Measurements from ENCODE around the gene STARD3NL. TPM values are rescaled to one million over a fixed set of nuclear protein-coding genes. Genes with fewer than 3 reads are reported as not detected.

The STARD3NL gene
- total RNA-seq, 1 experiment from 2014 or later, result 24.5 TPM

GRCh38 chr7:38211486-38211885 lies 33.4 kb downstream of the STARD3NL start:
- POLR2A ChIA-PET, result interaction anchor here (0.8 kb wide), 2 partner anchors 15 to 34 kb away, joined by 3 to 5 read pairs; partner anchors contain the start of gene STARD3NL
- intact Hi-C loops (cut with micrococcal nuclease), result no loop called here

GRCh38 chr7:38211940-38212339 lies 33.9 kb downstream of the STARD3NL start:
- intact Hi-C loops (cut with micrococcal nuclease), result no loop called here
- H3K9me3 Mint-ChIP-seq (ENCODE audit: unreplicated experiment), result no peaks in the 10 kb centered on the region
- CTCF ChIA-PET, result interaction anchor here (0.6 to 3.0 kb wide), 9 partner anchors 10 to 1245 kb away, joined by 3 to 29 read pairs (median 3); no protein-coding TSS in a partner anchor
- no peaks in the 10 kb centered on the region for H3K27me3 Mint-ChIP-seq (ENCODE audit: insufficient read depth, unreplicated experiment)
- no TSS peak for BruUV-seq (replicated peaks)
- peaks cover 12% of the 10 kb centered on the region for H3K36me3 Mint-ChIP-seq (ENCODE audit: insufficient read depth, unreplicated experiment)
- no peak for DNase-seq (ENCODE audit: unreplicated experiment)
- H3K4me3 Mint-ChIP-seq (ENCODE audit: unreplicated experiment), result no peak overlapping the region
- POLR2A ChIA-PET, result interaction anchor here (0.8 kb wide), 1 partner anchor 15 kb away, joined by 5 read pairs; no protein-coding TSS in a partner anchor
- H3K4me1 Mint-ChIP-seq (ENCODE audit: insufficient read depth, unreplicated experiment), result no peaks in the 10 kb centered on the region
- no peak for TF ChIP-seq CTCF (IDR thresholded peaks at IDR 0.05; ENCODE audit: unreplicated experiment)
- H3K27ac Mint-ChIP-seq (ENCODE audit: low read depth, unreplicated experiment), result no peak overlapping the region

More at GRCh38 chr7:38211486-38211885, 33.4 kb downstream of the STARD3NL start:
- no peaks in the 10 kb centered on the region for H3K9me3 Mint-ChIP-seq (ENCODE audit: unreplicated experiment)
- peaks cover 12% of the 10 kb centered on the region for H3K36me3 Mint-ChIP-seq (ENCODE audit: insufficient read depth, unreplicated experiment)
- no peaks in the 10 kb centered on the region for H3K27me3 Mint-ChIP-seq (ENCODE audit: insufficient read depth, unreplicated experiment)
- DNase-seq (ENCODE audit: unreplicated experiment), result no peak
- TF ChIP-seq CTCF (IDR thresholded peaks at IDR 0.05; ENCODE audit: unreplicated experiment), result no peak
- CTCF ChIA-PET, result interaction anchor here (0.6 to 3.0 kb wide), 9 partner anchors 10 to 1244 kb away, joined by 3 to 29 read pairs (median 3); no protein-coding TSS in a partner anchor
- H3K4me3 Mint-ChIP-seq (ENCODE audit: unreplicated experiment), result no peak overlapping the region
- no peaks in the 10 kb centered on the region for H3K4me1 Mint-ChIP-seq (ENCODE audit: insufficient read depth, unreplicated experiment)
- H3K27ac Mint-ChIP-seq (ENCODE audit: low read depth, unreplicated experiment), result no peak overlapping the region
- BruUV-seq (replicated peaks), result no TSS peak

DNA sequence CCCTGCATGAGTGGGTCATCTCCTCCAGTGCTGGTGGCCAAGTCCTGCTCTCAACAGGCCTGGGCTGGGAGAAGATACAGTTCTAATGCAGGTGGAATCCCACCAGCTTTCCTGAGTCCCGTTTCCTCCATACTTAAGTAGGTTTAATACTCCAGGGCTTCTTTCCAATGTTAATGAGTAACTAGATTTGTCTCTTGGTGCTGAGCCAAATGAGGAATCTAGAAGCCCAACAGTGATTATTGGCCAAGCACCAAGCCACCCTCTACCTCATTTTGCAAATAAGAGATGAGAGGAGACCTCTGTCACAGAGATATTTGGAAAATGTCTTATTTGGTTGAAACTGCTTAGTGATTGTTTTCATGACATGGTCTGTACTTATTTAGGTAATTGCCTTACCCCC lies 37.1 kb downstream of the STARD3NL start:
- no peak for TF ChIP-seq CTCF (IDR thresholded peaks at IDR 0.05; ENCODE audit: unreplicated experiment)
- ChIA-PET POLR2A (interaction anchor here (1.2 kb wide), 1 partner anchor 19 kb away, joined by 7 read pairs; no protein-coding TSS in a partner anchor), CTCF (interaction anchor here (0.5 to 10.2 kb wide), 52 partner anchors 8 to 1273 kb away, joined by 3 to 293 read pairs (median 5); partner anchors contain the start of genes EPDR1, NME8 and STARD3NL)
- Mint-ChIP-seq H3K9me3 (ENCODE audit: unreplicated experiment) (no peaks in the 10 kb centered on the region), H3K27me3 (ENCODE audit: insufficient read depth, unreplicated experiment) (no peaks in the 10 kb centered on the region), H3K36me3 (ENCODE audit: insufficient read depth, unreplicated experiment) (peaks cover 11% of the 10 kb centered on the region), H3K27ac (ENCODE audit: low read depth, unreplicated experiment) (no peak overlapping the region), H3K4me3 (ENCODE audit: unreplicated experiment) (no peak overlapping the region), H3K4me1 (ENCODE audit: insufficient read depth, unreplicated experiment) (no peaks in the 10 kb centered on the region)
- peak; percentile 9 for DNase-seq (ENCODE audit: unreplicated experiment)
- no TSS peak for BruUV-seq (replicated peaks)
- intact Hi-C loops (cut with micrococcal nuclease), result loop anchor here (2.0 kb wide), 2 partner anchors 36 to 104 kb away; partner anchors contain the start of gene STARD3NL

- CTCF ChIA-PET, result interaction anchor here (0.5 to 10.2 kb wide), 69 partner anchors 9 to 1274 kb away, joined by 3 to 293 read pairs (median 4); partner anchors contain the start of genes EPDR1, NME8 and STARD3NL
- Mint-ChIP-seq H3K27me3 (ENCODE audit: insufficient read depth, unreplicated experiment) (no peaks in the 10 kb centered on the region), H3K4me3 (ENCODE audit: unreplicated experiment) (no peak overlapping the region), H3K27ac (ENCODE audit: low read depth, unreplicated experiment) (no peak overlapping the region), H3K9me3 (ENCODE audit: unreplicated experiment) (no peaks in the 10 kb centered on the region), H3K4me1 (ENCODE audit: insufficient read depth, unreplicated experiment) (no peaks in the 10 kb centered on the region), H3K36me3 (ENCODE audit: insufficient read depth, unreplicated experiment) (peaks cover 20% of the 10 kb centered on the region)
- POLR2A ChIA-PET, result interaction anchor here (1.2 kb wide), 1 partner anchor 20 kb away, joined by 7 read pairs; no protein-coding TSS in a partner anchor
- intact Hi-C loops (cut with micrococcal nuclease), result loop anchor here (2.0 kb wide), 2 partner anchors 37 to 103 kb away; partner anchors contain the start of gene STARD3NL
- BruUV-seq (replicated peaks), result no TSS peak
- TF ChIP-seq CTCF (IDR thresholded peaks at IDR 0.05; ENCODE audit: unreplicated experiment), result peak; percentile 92
- peak; percentile 75 for DNase-seq (ENCODE audit: unreplicated experiment)
Observed at GRCh38 chr7:38215735-38216670, 38.0 kb downstream of the STARD3NL start.
